Activated CD8-positive, alpha-beta memory T cell treated with anti-CD3 and anti-CD28 coated beads, Interleukin-2, amount 50 U/mL, for 24 hours (primary cell): Measurements from ENCODE around the gene PWP2.
"Not testable (repeated sequence)": the region's sequence is repeated elsewhere in the genome, so short reads cannot be mapped to it uniquely, and the experiment has no call there.

ENCODE experiments used
- DNase-seq: peaks from one replicate; pipeline ENCODE4 v3.0.0-alpha.2; 2020; ENCODE audit errors: extremely low read depth

PWP2 gene

DNA sequence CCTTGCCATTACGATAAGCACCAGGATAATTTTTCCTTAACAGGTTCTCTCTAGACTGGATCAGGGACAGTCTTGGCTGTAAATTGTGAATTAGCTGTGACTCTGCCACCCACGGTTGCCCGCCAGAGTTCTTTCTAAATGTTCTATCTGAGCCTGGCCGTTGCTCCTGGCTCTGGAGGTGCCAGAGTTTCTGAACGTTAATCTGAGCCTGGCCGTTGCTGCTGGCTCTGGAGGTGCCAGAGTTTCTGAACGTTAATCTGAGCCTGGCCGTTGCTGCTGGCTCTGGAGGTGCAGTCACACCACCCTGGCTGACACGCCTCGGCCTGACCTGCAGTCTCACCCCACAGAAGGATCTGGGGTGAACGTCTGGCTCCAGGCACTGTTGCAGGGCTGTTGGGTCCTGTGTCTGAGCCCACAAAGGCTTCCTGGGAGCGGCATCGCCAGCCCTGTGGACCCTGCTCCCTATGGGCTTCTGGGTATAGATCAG is 56.0 kb downstream of the PWP2 start:
- not testable (repeated sequence) for DNase-seq

DNA sequence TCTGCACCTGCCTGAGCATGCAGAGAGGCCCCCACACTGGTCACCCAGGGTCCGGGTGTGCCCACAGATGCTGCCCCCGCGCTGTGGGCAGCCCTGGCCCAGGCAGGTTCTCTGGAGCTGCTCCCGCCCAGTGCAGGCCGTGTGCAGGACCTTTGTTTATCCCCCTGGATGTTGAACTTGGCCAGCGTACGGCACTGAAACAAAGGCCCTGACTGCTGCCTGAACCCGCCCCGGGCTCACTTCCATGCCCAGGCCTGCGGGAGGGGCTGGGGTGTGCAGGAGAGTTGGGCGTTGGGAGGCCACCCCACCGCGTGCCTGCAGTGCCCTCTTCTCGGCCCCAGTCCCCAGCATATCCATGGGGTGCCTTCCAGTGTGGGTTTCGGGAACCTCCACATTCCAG is 58.7 kb downstream of the PWP2 start:
- DNase-seq: not testable (repeated sequence)

DNA sequence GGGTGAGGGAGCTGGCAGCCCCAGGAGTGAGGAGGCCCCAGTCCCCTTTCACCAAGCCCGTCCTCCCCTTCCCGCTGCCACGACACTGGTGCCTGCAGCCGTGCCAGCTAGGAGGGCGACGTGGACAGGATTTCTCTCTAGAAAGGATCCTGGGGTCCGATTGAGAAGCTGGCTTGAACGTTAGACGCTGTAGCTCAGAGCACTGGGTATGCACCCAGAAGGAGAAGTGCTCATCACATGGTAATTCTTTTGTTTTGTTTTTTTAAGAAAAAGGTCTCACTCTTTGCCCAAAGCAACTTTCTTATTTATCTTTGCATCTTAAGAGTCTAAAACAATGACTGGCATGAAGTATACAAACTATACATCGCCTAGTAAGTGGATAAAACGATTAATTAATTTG is 60.3 kb downstream of the PWP2 start:
- DNase-seq: not testable (repeated sequence)

DNA sequence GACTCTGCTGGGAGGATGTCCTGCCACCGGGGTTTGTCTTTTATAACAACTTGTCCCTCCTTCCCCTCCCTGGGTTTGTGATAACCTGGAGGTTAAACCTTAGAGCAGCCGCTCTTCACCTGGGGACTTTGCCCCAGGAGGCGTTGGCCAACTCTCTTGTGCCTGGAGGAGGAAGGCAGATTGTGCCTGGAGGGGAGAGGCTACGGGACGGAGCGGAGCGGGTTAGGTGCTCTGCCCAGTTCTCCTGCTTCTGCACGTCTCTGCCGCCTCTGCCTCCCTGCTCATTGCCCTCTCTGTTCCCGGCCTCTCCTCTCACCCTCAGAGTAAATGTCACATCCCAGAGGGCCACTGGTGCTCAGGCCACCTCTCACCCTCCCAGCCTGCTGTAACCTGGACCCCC is 63.1 kb downstream of the PWP2 start:
- DNase-seq: not testable (repeated sequence)

DNA sequence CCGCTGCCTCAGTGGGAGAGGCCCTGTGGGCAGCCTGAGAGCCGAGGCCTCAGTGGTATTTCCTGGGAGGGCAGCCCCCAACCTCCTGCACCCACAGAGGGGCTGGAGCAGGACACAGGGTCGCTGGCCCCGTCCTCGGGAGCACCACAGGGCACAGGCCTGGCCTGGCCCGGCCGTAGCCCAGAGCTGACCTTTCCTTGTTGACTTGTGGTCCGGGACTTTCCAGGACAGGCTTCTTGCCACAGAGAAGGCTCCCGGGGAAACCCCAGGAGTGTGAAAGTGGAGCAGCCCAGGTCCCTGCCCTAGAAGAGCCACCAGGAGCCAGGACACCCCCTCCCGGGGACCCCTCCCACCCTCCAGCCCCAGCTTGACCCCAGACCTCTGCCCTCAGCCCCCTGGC is 63.7 kb downstream of the PWP2 start:
- DNase-seq: not testable (repeated sequence)

DNA sequence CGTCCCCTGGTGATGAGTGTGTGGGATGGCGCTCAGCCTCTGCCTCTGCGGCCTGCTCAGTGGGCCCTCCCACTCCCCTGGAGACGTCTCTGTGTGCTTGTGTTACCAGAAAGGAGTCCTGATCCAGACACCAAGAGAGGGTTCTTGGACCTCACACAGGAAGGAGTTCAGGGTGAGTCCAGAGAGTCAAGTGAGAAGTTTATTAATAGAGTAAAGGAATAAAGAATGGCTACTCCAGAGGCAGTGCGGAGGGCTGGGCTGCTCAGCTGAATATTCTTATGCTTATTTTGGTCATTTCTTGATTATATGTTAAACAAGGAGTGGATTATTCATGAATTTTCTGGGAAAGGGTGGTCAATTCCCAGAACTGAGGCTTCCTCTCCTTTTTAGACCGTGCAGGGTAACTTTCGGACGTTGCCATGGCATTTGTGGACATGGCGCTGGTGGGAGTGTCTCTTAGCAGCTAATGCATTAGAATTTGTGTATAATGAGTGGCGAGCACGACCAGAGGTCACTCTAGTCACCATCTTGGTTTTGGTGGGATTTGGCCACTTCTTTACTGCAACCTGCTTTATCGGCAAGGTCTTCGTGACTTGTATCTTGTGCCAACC is 64.9 kb downstream of the PWP2 start:
- DNase-seq: not testable (repeated sequence)

DNA sequence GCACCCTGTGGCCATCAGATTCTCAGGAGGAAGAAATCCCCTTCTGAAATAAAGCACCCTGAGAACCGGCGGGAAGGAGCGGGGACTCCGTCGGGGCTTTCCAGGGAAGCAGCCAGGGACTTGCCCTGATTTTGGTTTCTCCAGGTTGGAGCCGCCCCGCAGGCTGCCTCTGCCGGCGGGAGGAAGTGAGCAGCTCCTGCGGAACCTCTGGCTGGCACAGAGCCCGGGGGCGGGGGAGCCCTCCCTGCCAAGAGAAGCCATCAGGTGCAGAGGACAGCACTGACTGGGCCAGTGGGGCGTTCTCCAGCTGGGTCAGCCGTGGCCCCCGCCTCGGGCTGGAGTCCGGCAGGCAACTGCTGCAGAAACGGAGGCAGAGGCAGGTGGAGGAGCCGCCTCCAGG is 65.5 kb downstream of the PWP2 start:
- DNase-seq: not testable (repeated sequence)

DNA sequence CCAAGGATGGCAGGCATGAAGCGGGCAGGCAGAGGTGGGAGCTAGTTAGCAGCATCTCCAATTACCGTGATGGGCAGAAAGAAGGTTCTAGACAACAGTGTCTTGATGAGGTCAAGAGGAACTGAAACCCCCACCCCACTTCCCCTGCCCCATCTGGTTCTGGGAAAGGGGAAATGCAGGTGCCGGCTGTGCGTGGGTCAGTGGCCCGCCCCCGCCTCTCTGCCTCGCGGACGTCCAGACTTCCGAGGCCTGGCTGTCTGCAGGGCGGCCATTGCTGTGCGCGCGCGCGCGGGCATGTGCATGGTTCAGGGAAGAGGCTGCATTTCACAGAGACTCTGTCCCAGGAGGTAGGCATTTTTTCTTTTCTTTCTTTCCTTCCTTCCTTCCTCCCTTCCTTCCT is 68.0 kb downstream of the PWP2 start:
- not testable (repeated sequence) for DNase-seq

DNA sequence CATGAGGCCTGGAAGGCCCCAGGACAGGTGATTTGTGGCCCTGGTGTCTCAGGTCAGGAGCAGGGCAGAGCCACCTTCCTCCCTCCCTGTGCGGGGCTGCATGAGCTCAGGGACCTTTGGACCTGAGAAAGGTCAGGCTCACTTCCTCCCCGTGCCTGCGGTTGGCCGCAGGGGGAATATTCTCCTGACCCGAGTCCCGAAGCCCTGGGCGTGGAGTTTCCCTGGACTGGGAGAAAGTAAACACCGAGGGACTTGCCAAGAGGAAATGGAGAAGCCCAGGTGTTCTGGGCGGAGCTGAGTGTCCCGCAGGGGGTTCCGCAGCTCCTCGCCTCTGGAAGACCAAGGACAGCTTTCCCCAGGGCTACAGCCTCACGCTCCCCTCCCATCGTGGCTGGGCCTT is 68.9 kb downstream of the PWP2 start:
- not testable (repeated sequence) for DNase-seq
